A673 (cell line): ENCODE measurements around the gene CDKL5.

Experiments
- CTCF ChIP-seq: fragments of 300-800, 200-600 bp; sonication (generic); conservative IDR thresholded peaks from 2 replicates; pipeline ENCODE4 v1.5.1; 2017; ENCODE audit warnings: low read depth, mild to moderate bottlenecking, antibody characterized with exemption, low read length, moderate library complexity, mixed read lengths
- EZH2 ChIP-seq: fragments of 200-600 bp; sonication (generic); IDR thresholded peaks from 2 replicates; pipeline ENCODE4 v1.6.1; 2017; ENCODE audit warnings: borderline replicate concordance, low read depth, mild to moderate bottlenecking, mixed read lengths, antibody characterized with exemption, low read length; ENCODE audit not compliant: poor library complexity, severe bottlenecking

- TF ChIP-seq EZH2 (no peak), CTCF (peak; percentile 78)
These were observed 47.6 kb upstream of the CDKL5 start for GRCh38 chrX:18377796-18378195.
